Fibroblast of mammary gland (primary cell): ENCODE data around the gene PCSK6.

ENCODE experiments used
- DNase-seq: peaks from one replicate; pipeline ENCODE4 v3.0.0-alpha.2; 2010; ENCODE audit warnings: low read depth
- H3K4me3 ChIP-seq: 2 replicates; pipeline ENCODE4 v1.5.1; 2011; ENCODE audit warnings: low read depth, mild to moderate bottlenecking, low read length, moderate library complexity; ENCODE audit not compliant: control insufficient read depth
- CTCF ChIP-seq: conservative IDR thresholded peaks from 2 replicates; pipeline ENCODE4 v1.5.1; 2011; ENCODE audit warnings: low read depth, low read length, inconsistent platforms; ENCODE audit not compliant: control insufficient read depth, insufficient read depth

Gene PCSK6

GRCh38 chr15:101307048-101307896, 182.2 kb downstream of the PCSK6 start:
- DNase-seq: no peak
- no peak overlapping the region for H3K4me3 ChIP-seq
- no peak for TF ChIP-seq CTCF

- no peak for DNase-seq
- H3K4me3 ChIP-seq: no peak overlapping the region
- no peak for TF ChIP-seq CTCF
These were observed 183.0 kb downstream of the PCSK6 start for GRCh38 chr15:101306341-101307047.

- DNase-seq: no peak
- no peak overlapping the region for H3K4me3 ChIP-seq
- TF ChIP-seq CTCF: no peak
These were observed 183.7 kb downstream of the PCSK6 start for GRCh38 chr15:101305820-101306255.

GRCh38 chr15:101303408-101303807, 186.1 kb downstream of the PCSK6 start:
- H3K4me3 ChIP-seq: no peak overlapping the region
- TF ChIP-seq CTCF: no peak
- no peak for DNase-seq

GRCh38 chr15:101296418-101297405, 192.8 kb downstream of the PCSK6 start:
- H3K4me3 ChIP-seq: peak overlapping the region; percentile 79
- peak; percentile 30 for DNase-seq
- no peak for TF ChIP-seq CTCF

GRCh38 chr15:101295607-101296161, 193.8 kb downstream of the PCSK6 start:
- no peak for TF ChIP-seq CTCF
- peak; percentile 12 for DNase-seq
- peak overlapping the region; percentile 79 for H3K4me3 ChIP-seq
